Loucy (cell line): ENCODE results near the gene TTLL5.

Source experiments
- H2AFZ ChIP-seq: fragments of 200-600 bp; sonication (generic); 2 replicates; pipeline ENCODE4 v1.6.0; 2016; ENCODE audit warnings: antibody characterized with exemption, mild to moderate bottlenecking, low read length, moderate library complexity
- H3F3A ChIP-seq: fragments of 200-600 bp; 2 replicates; pipeline ENCODE4 v1.6.0; 2016; ENCODE audit warnings: antibody characterized with exemption, low read depth, mild to moderate bottlenecking
- H3K27me3 ChIP-seq: fragments of 200-600 bp; sonication (generic); 2 replicates; pipeline ENCODE4 v1.6.1; 2014; ENCODE audit warnings: low read length, mild to moderate bottlenecking; ENCODE audit not compliant: insufficient read depth, poor library complexity, severe bottlenecking
- H3K36me3 ChIP-seq: fragments of 200-600 bp; sonication (generic); 2 replicates; pipeline ENCODE4 v1.6.1; 2016; ENCODE audit warnings: low read length; ENCODE audit not compliant: insufficient read depth
- H3K4me1 ChIP-seq: fragments of 200-600 bp; sonication (generic); 2 replicates; pipeline ENCODE4 v1.5.1; 2014; ENCODE audit warnings: low read length, mild to moderate bottlenecking; ENCODE audit not compliant: insufficient read depth, poor library complexity, severe bottlenecking
- H3K4me2 ChIP-seq: fragments of 200-600 bp; sonication (generic); 2 replicates; pipeline ENCODE4 v1.6.0; 2014; ENCODE audit warnings: antibody characterized with exemption, low read length, low read depth, mild to moderate bottlenecking; ENCODE audit not compliant: poor library complexity, severe bottlenecking
- H3K4me3 ChIP-seq: fragments of 200-600 bp; sonication (generic); 2 replicates; pipeline ENCODE4 v1.5.1; 2014; ENCODE audit warnings: low read length, mild to moderate bottlenecking, mixed read lengths; ENCODE audit not compliant: poor library complexity, severe bottlenecking
- H3K79me2 ChIP-seq: fragments of 200-600 bp; sonication (generic); 2 replicates; pipeline ENCODE4 v1.6.1; 2014; ENCODE audit warnings: low read length; ENCODE audit not compliant: insufficient read depth
- H3K9ac ChIP-seq: fragments of 200-600 bp; sonication (generic); 2 replicates; pipeline ENCODE4 v1.6.0; 2014; ENCODE audit warnings: mild to moderate bottlenecking, low read depth, low read length, moderate library complexity; ENCODE audit not compliant: poor library complexity, severe bottlenecking
- H3K9me2 ChIP-seq: fragments of 200-600 bp; sonication (generic); replicated peaks from 2 replicates; pipeline ENCODE4 v1.6.1; 2016; ENCODE audit warnings: low read depth, low read length, mixed read lengths
- H3K9me3 ChIP-seq: fragments of 200-600 bp; sonication (generic); 2 replicates; pipeline ENCODE4 v1.6.1; 2014; ENCODE audit warnings: mild to moderate bottlenecking, antibody characterized with exemption, low read length, low read depth; ENCODE audit not compliant: insufficient read depth
- H4K20me1 ChIP-seq: fragments of 200-600 bp; sonication (generic); 2 replicates; pipeline ENCODE4 v1.6.0; 2014; ENCODE audit warnings: antibody characterized with exemption, low read length, mild to moderate bottlenecking; ENCODE audit not compliant: insufficient read depth, poor library complexity, severe bottlenecking
- EZH2phosphoT487 ChIP-seq: fragments of 200-600 bp; IDR thresholded peaks from 2 replicates; pipeline ENCODE4 v1.6.1; 2018; ENCODE audit warnings: antibody characterized with exemption, mild to moderate bottlenecking, moderate library complexity, borderline replicate concordance
- TF ChIP-seq, protein P1 (sequence below): fragments of 200-600 bp; sonication (generic); conservative IDR thresholded peaks from 2 replicates; pipeline ENCODE4 v1.5.1; 2014; ENCODE audit warnings: mild to moderate bottlenecking, antibody characterized with exemption, low read length

TTLL5 gene

DNA sequence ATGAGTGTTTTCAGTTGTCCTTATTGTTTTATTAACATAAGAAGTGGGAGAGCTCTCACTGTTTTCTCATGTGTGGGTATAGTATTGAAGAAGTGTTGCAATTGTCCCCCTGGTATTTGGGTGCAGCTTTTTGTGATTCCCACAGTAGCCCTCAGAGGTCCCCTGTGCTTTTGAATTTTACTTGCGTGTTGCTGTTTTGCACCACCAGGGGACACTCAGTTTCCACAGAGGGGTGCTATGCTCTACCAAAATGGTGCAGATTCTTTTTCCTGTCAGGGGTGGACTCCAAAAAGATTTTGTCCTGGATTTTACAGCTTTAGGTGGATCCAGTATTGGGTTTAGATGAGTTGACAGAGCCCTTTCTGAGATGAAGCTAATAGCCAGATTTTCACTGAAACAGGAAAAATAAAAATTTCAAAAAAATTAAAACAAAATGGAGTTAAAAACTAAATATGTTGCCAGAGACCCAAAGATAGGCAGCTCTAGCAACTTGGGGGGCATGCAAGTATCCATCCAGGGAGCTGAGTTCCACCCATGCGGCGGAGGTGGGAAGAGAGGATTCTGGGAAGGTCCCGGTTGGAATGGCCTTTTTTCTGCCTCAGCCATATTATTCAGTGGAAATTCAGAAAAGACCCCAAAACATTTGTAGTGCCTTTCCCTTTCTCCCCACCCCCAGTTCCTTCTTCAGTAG, 50.2 kb downstream of the TTLL5 start:
- Histone ChIP-seq H3K4me3 (no peak overlapping the region), H3K36me3 (peaks cover 29% of the 10 kb centered on the region), H3K9me2 (no peaks in the 10 kb centered on the region), H3K79me2 (no peaks in the 10 kb centered on the region), H3F3A (no peaks in the 10 kb centered on the region), H3K4me1 (no peaks in the 10 kb centered on the region), H4K20me1 (no peaks in the 10 kb centered on the region), H3K9me3 (no peaks in the 10 kb centered on the region), H3K9ac (no peak overlapping the region), H3K4me2 (no peak overlapping the region), H3K27me3 (no peaks in the 10 kb centered on the region), H2AFZ (no peak overlapping the region)
- TF ChIP-seq, protein P1, sequence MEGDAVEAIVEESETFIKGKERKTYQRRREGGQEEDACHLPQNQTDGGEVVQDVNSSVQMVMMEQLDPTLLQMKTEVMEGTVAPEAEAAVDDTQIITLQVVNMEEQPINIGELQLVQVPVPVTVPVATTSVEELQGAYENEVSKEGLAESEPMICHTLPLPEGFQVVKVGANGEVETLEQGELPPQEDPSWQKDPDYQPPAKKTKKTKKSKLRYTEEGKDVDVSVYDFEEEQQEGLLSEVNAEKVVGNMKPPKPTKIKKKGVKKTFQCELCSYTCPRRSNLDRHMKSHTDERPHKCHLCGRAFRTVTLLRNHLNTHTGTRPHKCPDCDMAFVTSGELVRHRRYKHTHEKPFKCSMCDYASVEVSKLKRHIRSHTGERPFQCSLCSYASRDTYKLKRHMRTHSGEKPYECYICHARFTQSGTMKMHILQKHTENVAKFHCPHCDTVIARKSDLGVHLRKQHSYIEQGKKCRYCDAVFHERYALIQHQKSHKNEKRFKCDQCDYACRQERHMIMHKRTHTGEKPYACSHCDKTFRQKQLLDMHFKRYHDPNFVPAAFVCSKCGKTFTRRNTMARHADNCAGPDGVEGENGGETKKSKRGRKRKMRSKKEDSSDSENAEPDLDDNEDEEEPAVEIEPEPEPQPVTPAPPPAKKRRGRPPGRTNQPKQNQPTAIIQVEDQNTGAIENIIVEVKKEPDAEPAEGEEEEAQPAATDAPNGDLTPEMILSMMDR = peak; percentile 91
- TF ChIP-seq EZH2phosphoT487 = no peak

DNA sequence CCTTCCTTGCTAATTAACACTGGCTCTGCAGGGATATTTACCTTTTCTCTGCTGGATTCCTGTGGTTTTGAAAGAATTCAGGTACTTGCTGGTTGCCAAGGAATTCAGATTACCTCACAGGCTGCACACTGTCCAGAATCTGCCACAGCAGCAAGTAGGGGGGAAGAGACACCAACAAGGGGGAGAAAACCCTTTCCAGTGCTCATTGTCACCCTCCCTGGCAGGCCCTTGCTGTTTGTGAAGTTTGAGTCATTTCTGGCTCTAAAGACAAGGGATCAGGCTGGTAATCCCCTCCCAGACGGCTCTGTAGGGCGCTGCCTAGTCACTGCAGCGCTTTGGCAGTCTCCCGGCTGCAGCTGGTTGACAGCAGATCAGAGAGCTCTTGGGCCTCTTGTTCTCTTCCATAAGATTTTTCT, 50.8 kb downstream of the TTLL5 start:
- Histone ChIP-seq H3K4me3 (no peak overlapping the region), H3K9me3 (no peaks in the 10 kb centered on the region), H3K4me2 (no peak overlapping the region), H3K27me3 (no peaks in the 10 kb centered on the region), H4K20me1 (no peaks in the 10 kb centered on the region), H3K36me3 (peaks cover 27% of the 10 kb centered on the region), H3K79me2 (no peaks in the 10 kb centered on the region), H2AFZ (no peak overlapping the region), H3F3A (no peaks in the 10 kb centered on the region), H3K9me2 (no peaks in the 10 kb centered on the region), H3K4me1 (no peaks in the 10 kb centered on the region), H3K9ac (no peak overlapping the region)
- TF ChIP-seq EZH2phosphoT487 = no peak
- TF ChIP-seq, protein P1 = no peak

DNA sequence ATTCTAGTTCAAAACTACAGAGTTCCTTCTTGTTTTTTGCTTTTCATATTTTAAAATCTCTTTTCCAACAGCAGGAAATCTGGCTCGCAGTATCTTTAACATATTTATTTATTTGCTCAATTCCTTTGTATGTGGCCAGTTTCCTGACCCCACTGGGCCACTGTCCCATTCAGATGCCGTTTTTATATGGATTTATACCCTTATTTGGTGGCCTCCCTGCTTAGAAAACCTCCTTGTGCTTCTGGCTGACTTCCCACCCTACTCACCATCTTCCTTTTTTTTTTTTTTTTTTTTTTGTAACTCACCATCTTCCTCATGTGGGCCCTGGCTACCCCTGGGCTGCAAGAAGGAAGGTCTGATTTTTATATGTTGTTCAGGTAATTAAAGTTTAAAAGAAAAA, 53.9 kb downstream of the TTLL5 start:
- Histone ChIP-seq H3K9ac (no peak overlapping the region), H3K9me3 (no peaks in the 10 kb centered on the region), H3K27me3 (no peaks in the 10 kb centered on the region), H3K9me2 (no peaks in the 10 kb centered on the region), H2AFZ (no peak overlapping the region), H4K20me1 (no peaks in the 10 kb centered on the region), H3K79me2 (no peaks in the 10 kb centered on the region), H3K4me2 (no peak overlapping the region), H3K4me3 (no peak overlapping the region), H3K4me1 (no peaks in the 10 kb centered on the region), H3K36me3 (peaks cover 44% of the 10 kb centered on the region), H3F3A (no peaks in the 10 kb centered on the region)
- TF ChIP-seq, protein P1 = no peak
- TF ChIP-seq EZH2phosphoT487 = no peak
